CD4-positive, alpha-beta T cell treated with Interleukin-12 subunit alpha and Interleukin-12 subunit beta, for 1 hour (primary cell): ENCODE data around the gene CDK6.
A peak's percentile ranks its signal among the peaks of the same experiment; 100 is the strongest.

ENCODE experiments used
- DNase-seq: peaks from one replicate; pipeline ENCODE4 v3.0.0-alpha.2; 2020

The CDK6 gene

DNA sequence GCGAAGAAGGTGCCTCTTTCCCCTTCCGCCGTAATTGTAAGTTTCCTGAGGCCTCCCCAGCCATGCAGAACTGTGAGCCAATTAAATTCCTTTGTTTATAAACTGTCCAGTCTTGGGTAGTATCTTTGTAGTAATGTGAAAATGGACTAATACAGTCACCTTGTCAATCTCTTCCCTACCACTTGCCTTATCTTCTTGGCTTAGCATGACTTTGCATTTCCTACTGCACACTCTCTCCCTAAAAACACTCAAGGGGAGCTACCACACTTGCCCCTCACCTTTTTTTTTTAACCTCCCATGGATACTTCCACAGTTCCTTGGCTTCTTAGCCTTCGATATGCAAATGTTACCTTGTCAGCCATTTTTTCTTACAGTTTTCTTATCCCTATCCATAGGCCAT lies 7.4 kb upstream of the CDK6 start:
- DNase-seq: no peak

DNA sequence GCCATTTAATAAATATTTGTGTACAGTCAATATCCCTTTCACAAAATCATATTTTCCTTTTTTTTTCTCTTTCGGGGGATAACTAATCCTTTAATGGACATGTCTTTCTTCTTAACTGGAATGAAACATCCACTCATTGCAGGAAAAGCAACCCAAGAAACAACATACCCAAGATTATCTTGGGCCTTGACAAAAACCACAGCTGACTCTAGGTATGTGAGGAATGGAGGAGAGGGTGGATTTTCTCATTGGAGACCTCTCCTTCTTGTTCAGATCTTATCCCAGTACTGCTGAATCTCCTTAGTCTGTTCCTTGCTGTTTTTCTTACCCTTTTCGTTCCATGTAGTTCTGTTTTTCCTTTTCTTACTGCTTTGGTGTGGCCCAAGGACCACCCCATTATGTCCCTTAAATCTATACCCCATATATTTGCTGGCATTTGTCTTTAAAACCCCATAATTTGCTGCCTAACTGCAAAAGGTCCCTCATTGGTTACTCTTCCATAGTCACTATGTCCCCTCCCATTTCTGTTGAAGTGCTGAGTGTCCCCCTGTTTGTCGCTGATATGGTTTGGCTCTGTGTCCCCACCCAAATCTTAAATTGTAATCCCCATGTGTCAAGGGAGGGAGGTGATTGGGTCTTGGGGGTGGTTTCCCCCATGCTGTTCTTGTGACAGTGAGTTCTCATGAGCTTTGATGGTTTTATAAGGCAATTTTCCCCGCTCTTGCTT lies 6.8 kb upstream of the CDK6 start:
- DNase-seq: no peak

GRCh38 chr7:92841192-92841591 lies 4.8 kb upstream of the CDK6 start:
- DNase-seq: no peak

DNA sequence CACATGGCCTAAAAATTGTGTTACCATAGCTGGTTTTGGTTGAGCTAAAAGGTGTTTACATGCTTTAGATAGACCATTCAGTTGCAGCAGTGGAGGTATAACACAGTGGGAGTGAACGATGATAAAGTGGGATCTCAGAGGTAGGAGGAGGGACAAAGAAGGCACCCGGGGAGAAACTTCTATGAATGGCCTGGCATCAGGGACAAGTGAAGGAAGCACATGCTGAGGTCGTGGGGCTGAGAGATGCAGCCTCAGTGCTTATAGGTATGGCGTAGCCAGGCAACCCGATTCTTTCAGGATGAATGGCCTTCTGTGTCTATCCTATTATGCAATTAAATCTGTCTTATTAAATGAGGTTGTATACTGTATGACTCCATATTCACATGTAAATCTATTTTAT lies 3.9 kb upstream of the CDK6 start:
- DNase-seq: no peak

GRCh38 chr7:92839901-92840300 lies 3.5 kb upstream of the CDK6 start:
- no peak for DNase-seq

DNA sequence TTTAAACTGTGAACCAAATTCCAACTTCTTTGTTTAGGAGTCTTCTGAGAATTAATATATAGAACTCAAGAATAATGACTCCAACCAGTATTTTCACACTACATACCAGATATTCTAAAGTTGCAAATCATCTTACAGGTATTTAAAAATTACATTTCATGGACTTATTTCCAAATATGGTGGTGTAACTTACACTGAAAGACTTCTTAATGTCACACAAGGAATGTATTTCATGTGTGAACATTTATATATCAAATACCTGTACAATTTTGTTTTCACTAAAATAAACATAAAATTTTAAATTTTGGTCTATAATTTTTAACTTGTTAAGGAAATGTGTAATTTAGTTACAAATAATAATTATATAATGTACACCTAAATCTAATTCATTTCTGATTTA lies 2.6 kb upstream of the CDK6 start:
- no peak for DNase-seq

DNA sequence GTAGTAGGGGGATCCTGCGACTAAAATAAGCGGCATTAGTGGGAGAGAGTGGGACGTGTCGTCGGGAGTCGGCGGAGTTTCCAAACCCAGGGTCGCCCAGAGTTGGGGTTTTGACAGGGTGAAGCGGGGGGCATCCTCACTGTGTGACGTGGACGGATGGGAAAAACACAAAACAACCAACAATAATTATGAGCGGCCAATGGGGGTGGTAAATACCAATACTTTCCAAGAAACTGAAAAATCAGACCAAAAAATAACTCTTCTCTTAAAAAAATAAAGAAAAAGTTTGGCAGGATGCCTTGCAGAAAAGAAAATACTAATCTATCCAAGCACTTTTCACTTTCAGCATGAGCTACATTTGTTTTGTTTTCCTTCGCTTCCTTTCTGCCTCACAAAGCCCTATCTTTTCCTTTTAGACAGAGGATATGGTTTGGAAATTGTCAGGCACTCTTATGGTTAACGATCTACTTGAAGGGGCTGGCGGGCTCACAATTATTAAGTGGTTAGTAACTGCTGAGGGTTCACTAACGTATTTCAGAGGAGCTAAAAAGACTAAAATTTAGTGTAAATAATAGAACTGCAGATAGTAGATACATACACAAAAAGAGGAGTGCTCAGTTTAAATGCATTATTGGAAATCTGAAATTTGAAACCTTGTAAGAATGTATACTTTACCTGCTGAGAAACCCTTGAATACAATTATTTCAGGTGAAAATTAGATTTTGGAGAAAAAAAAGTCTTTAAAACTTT lies 802 bp upstream of the CDK6 start:
- peak; percentile 29 for DNase-seq

GRCh38 chr7:92835851-92836488 lies 403 bp downstream of the CDK6 start:
- DNase-seq: peak; percentile 52

DNA sequence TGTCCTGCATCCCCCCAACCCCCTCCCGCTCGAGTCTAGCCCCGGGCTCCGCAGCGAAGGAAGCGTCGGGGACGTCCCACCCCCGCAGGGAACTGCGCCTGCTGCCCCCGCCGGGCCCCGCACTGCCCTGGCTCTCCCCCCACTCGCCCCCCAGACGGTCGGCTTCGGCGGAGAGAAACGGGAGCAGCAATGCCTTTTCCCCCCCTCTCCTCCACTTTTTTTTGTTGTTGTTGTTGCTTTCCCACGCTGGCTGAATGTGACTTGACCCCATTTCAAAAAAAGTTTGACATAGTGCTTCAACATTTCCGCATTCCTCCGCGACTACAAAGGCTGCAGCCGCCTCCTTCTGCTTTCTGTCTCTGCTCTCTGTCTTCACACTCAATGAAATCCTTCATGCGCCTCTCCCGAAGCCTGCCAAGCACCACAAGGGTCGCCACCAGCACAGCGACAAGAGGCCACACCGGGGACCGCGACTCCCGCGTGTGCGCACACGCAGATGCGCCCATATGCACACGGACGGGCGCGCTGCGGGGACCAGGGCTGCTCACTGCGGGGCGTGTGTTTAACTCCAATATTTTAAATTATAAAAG lies 1.0 kb downstream of the CDK6 start:
- peak; percentile 52 for DNase-seq

DNA sequence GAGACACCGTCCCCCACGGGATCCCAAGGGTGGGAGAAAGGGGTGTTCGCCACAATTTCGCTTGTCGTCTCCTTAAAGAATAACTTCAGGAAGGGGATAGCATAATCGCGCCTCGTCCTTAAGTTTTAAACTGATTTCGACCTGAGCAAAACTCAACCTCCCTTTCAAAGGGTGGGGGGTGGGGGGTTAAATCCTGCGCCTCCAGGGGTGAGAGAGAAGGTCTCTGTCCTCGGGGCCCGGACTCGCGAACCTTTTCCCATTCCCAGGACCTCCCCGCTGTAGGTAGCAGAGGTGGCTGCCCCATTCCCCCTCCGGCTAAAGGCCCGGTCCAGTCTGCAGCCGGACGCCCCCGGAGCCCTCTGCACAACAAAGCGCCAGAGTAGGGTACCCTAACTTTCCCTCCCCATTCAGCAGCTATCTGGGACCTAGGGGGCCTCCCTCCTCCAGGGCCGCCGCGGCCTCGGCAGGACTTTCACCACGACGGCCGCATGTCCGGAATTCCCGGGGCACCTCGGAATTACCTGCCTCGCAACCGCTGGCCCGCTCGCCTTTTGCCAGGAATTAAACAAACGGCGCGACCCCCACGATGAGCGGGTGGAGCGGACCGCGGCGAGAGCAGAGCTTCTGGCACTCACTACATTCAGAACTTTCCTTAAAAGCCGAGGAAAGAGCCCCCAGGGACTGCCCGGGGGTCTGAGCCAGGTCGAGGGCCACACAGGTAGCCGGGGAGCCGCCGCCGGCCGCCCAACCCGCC lies 1.7 kb downstream of the CDK6 start:
- DNase-seq: peak; percentile 11

DNA sequence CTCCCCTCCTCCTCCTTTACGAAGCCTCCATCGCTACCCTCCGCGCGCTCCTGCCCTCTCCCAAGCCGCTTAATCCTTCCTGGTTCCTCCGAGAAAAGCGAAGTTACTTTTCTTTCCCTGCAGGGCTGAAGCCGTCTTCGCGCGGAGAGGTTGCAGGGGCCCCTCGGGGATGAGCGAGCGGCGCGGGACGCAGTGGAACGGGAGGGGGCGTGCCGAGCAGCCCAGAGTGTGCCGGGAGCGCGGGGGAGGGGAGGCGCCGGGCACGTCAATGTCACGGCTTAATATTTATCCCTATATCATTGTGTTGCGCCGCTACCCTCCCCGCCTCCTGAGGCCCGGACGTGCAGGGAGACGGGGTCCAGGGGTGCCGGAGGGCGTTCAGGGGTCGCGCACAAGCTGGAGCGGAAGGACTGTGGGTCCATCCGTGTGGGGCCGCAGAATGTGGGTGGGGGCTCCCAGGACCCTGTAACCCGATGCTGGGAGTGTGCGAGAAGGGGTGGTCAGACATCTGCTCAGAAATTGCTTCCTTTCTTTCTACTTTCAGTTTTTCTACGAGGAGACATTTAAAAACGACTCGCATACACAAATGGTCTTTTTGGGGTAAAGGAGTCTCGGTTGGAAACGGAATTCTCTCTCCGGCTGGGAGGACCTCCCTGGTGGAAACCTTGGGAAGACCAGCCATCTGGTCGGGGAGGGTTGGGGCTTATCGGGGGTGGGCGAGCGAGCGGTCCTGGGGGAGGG lies 2.4 kb downstream of the CDK6 start:
- DNase-seq: peak; percentile 75

- DNase-seq: peak; percentile 88
These were observed 3.2 kb downstream of the CDK6 start for GRCh38 chr7:92833024-92833765.

GRCh38 chr7:92832534-92833023 lies 3.8 kb downstream of the CDK6 start:
- no peak for DNase-seq

DNA sequence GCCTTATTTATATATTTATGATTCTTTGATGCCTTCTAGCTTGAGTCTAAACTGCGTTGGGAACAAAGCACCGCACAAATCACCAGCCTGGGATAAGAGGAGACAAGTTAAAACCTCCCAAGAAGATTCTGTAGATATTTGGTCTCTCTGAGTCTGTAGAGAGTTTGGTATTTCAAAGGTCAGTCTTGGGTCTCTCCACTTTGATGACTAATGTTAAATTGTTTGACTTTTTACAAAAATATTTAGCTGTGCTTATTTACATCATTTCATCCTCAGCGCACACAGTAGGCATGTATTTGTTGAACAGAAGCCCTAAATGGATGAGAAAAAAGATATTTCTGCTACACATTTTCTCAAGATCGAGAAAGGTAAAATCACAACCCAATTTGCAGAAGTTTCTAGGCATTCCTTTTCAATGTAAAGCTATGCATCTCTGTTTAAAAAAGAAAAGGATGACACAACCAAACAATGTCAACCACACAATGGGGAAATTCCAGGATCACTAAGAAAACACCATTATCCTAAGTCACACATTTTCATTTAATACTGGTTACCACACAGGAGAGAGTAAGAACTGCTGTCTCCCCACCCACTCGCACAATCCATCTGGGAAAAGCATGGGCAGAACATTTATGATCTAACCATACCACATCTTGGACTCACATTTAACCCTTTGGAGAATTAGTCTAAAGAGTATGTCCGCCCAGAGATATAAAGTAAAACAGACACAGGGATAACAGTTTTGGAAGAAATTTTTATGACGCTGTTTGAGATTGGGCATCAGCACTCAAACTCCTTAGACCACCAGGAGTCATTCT lies 4.4 kb downstream of the CDK6 start:
- DNase-seq: peak; percentile 39

GRCh38 chr7:92830532-92831110 lies 5.8 kb downstream of the CDK6 start:
- no peak for DNase-seq

GRCh38 chr7:92830027-92830426 lies 6.3 kb downstream of the CDK6 start:
- no peak for DNase-seq

GRCh38 chr7:92827464-92828120 lies 8.8 kb downstream of the CDK6 start:
- no peak for DNase-seq

GRCh38 chr7:92826258-92826938 lies 10.0 kb downstream of the CDK6 start:
- DNase-seq: no peak
